ENCODE results near the gene SNX7. TPM values are rescaled to one million over a fixed set of nuclear protein-coding genes. Genes with fewer than 3 reads are reported as not detected.
A peak's percentile ranks its signal among the peaks of the same experiment; 100 is the strongest.

SNX7 gene
- polyA plus RNA-seq, 1 donor = 39.2 TPM

GRCh38 chr1:98764485-98764884 is 103.0 kb downstream of the SNX7 start:
- DNase-seq = no peak

DNA sequence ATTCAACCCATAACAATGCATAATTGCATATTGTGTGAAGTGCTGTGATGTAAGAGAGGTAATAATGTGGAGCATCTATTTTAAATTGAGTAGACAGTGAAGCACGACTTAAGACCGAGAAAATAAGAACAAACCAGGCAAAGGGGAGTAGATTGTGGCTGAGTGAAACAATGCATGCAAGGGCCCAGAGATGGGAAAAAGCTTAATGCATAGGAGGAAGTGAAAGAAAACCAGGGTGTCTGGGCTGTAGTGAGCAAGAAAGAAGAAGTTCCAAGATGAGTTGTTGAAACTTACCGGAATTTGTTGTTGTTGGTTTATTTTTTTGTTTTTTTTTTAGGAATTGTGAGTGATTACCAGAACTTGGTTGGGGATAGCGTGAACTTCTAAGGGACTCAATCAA is 104.7 kb downstream of the SNX7 start:
- DNase-seq = no peak

DNA sequence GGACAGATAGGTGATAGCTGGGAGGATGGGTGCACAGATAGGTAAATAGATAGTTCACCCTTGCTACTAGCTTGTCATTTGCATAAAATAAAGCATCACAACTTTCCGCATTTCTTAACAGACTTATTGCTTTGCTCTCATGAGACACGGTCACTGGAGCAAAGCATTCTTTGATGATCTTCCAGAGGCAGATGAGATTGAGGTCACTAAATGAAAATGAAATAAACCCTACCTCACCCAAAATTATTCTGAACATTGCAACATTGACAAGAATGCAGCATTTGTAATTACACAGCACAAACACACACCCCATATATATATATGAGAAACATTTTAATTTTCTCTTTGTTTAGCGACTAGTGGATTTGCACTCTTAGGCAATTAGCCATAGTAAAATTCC is 107.6 kb downstream of the SNX7 start:
- DNase-seq = no peak

- no peak for DNase-seq
Observed at GRCh38 chr1:98781906-98782305, 120.4 kb downstream of the SNX7 start.

DNA sequence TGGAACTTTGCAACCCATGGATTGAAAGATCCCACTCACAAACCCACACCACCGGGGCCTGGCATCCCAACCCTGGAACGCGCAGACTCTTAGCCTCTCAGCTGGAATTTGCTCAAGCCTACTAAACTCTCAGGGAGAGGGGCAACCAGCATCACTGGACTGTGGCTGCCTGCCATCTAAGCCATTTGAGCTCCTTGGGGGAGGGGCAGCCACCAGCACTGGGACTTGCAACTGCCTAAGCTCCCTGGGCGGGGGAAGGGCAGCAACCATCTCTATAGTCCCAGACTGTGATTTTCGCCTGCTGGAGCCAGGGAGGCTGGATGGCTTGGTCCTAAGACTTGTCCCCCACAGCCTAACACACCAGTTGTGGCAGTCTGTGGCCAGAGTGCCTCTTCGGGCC is 122.3 kb downstream of the SNX7 start:
- no peak for DNase-seq

GRCh38 chr1:98791498-98791897 is 130.0 kb downstream of the SNX7 start:
- no peak for DNase-seq

- DNase-seq = no peak
Observed at GRCh38 chr1:98792123-98792522, 130.6 kb downstream of the SNX7 start.

- DNase-seq = no peak
Observed at GRCh38 chr1:98793136-98793535, 131.6 kb downstream of the SNX7 start.

DNA sequence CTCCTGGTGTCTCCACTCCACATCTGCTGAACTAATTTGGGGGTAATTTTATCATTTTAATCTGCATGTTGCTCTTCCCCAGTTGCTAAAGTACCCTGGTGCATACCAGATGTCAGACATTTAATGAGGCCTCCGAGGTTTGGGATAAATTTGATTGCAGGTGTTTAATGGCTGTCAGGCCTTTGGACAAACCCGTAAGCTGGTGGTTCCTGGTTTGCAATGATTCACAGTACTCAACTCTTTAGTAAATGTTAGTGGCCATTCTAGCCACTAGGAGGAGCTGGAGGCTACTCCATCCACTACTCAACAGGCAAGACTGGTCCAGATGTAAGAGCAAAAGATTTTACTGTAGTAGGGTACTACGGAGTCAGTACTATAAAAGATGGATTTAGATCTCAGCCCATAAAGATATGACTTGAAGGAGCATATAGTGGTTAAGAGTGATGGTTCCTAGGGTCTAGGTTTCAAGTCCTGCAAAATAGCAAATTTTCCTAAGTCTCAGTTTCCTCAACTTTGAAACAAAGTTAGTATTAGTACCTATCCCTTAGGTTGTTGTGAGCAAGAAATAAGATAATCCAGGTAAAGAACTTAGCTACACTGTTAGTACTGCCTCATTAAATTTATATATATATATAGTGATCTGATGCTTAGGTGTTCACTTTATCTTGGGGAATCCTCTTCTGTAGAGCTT is 132.8 kb downstream of the SNX7 start:
- peak; percentile 74 for DNase-seq

DNA sequence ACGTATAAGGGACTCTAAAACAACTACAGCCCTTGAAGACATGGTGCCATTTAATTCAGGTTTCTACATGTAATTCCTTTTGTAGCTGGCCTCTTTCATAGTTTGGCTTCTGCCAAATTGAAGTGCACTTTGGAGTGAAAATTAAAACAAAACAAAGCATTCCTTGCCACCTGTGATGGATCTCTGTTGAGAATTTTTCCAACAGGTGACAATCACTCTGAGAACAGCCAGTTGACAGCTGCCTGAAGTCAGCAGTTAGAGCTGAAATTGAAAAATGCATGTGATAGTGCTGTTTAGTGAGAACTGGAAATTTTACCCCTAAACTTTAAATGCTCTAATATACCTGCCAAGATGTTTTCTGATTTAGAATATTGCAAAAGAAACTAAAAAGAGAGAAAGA is 134.5 kb downstream of the SNX7 start:
- no peak for DNase-seq

DNA sequence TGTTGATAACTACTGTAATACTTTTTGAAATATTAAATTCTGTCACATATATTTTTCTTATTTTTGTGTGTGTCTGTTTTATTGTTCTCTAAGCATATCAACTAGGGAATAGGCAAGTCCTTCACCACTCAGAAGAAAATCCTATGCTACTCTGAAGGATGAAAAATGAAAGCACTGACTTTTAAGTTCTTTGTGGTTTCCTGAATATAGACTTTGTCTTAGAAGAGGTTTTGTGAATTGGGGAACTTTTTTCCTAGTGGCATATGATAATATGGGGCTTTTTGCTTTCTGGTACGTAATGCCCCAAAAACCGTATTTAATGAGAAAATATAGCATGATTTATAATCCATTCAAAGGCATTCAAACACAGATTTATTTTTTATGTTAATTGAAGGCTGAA is 136.0 kb downstream of the SNX7 start:
- DNase-seq = no peak

Data from left kidney (tissue), 2 donors.